ENCODE data around the gene EEF1A1. TPM values are rescaled to one million over a fixed set of nuclear protein-coding genes. Genes with fewer than 3 reads are reported as not detected.

EEF1A1 gene
- total and polyA plus RNA-seq, 2 of the 4 experiments (the other 2 are of a cell fraction) = 14,757 to 30,152 TPM

GRCh38 chr6:73516514-73517489 lies 4.0 kb downstream of the EEF1A1 start:
- H2BK5ac ChIP-seq (ENCODE audit: low read depth, low read length, poor library complexity, severe bottlenecking) = peak overlapping the region; percentile 60
- in situ Hi-C loops (cut with MboI; ENCODE audit: low sequenced_read_pairs) (no loop called here), intact Hi-C loops (cut with micrococcal nuclease) (no loop called here), dilution Hi-C loops (cut with HindIII; ENCODE audit: low sequenced_read_pairs, unreplicated experiment) (no loop called here)
- TF ChIP-seq POLR2A (IDR thresholded peaks at IDR 0.05; ENCODE audit: low read depth, low read length) = peak; percentile 71
- no peak for TF ChIP-seq RFX5 (IDR thresholded peaks at IDR 0.05; ENCODE audit: low read depth, low read length)
- no peak for TF ChIP-seq MXI1 (IDR thresholded peaks at IDR 0.05; ENCODE audit: borderline replicate concordance, low read depth, low read length)
- no peak for TF ChIP-seq SMC3 (IDR thresholded peaks at IDR 0.05; ENCODE audit: low read depth, low read length)
- peak overlapping the region; percentile 47; the same call in 1 of the 2 replicates for H3K27ac ChIP-seq (ENCODE audit: insufficient read depth, low read length)
- ChIA-PET POLR2A (ENCODE audit: unreplicated experiment) (interaction anchor here (1.1 to 1.2 kb wide), 3 partner anchors 10 to 94 kb away, joined by 3 to 5 read pairs (median 4); no protein-coding TSS in a partner anchor), CTCF (interaction anchor here (0.6 kb wide), 1 partner anchor 129 kb away, joined by 9 read pairs; no protein-coding TSS in a partner anchor)
- ATAC-seq (ENCODE audit: low read depth) (no peak), DNase-seq (peak; percentile 14)
- WGBS, 2 experiments (ENCODE audit: extremely low coverage in 2 of 2, insufficient read length in 1 of 2) = 13% methylated on average over 1 of the region's 4 CpGs; no CpG with 5 or more reads in 1 of the 2 experiments
- H2AK9ac ChIP-seq (replicated peaks; ENCODE audit: low read depth, low read length, poor library complexity) = no peak overlapping the region
- H3K9me1 ChIP-seq (ENCODE audit: insufficient read depth, low read length) = no peaks in the 10 kb centered on the region
- no peak overlapping the region for H2BK120ac ChIP-seq (ENCODE audit: low read depth, low read length)
- H2AK5ac ChIP-seq (ENCODE audit: low read depth, low read length) = no peak overlapping the region
- no peak overlapping the region for H2AFZ ChIP-seq (replicated peaks; ENCODE audit: low read length, poor library complexity)
- H3K23ac ChIP-seq (ENCODE audit: low read depth, low read length) = peak overlapping the region; percentile 88
- H3K9me3 ChIP-seq (ENCODE audit: control insufficient read depth, insufficient read depth, low read length) = no peaks in the 10 kb centered on the region
- BruUV-seq (replicated peaks) = no TSS peak
- peak overlapping the region in 1 of 2 experiments; percentile 20; a peak in 1 of 4 replicates for H4K8ac ChIP-seq (ENCODE audit: low read depth in 2 of 2, low read length in 2 of 2)
- H3K4me3 ChIP-seq (ENCODE audit: insufficient read depth, low read depth, low read length) = peak overlapping the region; percentile 31; the same call in 1 of the 2 replicates
- no peak overlapping the region for H2BK20ac ChIP-seq (ENCODE audit: low read depth, low read length)
- peak overlapping the region; percentile 75 for H3K9ac ChIP-seq (ENCODE audit: low read depth, low read length)
- no peak overlapping the region for H2BK15ac ChIP-seq (ENCODE audit: low read depth, low read length)
- peak overlapping the region; percentile 47 for H3K56ac ChIP-seq (ENCODE audit: extremely low read depth, insufficient read depth, low read length)
- peak overlapping the region; percentile 83 for H3K4me2 ChIP-seq (ENCODE audit: low read depth, low read length)
- peaks cover 82% of the 10 kb centered on the region for H4K20me1 ChIP-seq (ENCODE audit: insufficient read depth, low read length)
- H3K14ac ChIP-seq (replicated peaks; ENCODE audit: low read depth, low read length) = peak overlapping the region; percentile 63
- H3K79me1 ChIP-seq (ENCODE audit: low read depth in 1 of 2, low read length in 2 of 2) = peaks cover 7 to 26% of the 10 kb centered on the region in 2 experiments; a peak in 2 of 4 replicates
- no peaks in the 10 kb centered on the region for H3K4me1 ChIP-seq (ENCODE audit: control insufficient read depth, insufficient read depth, low read length)
- no peak overlapping the region for H3K4ac ChIP-seq (ENCODE audit: low read depth, low read length)
- no peak overlapping the region for H4K91ac ChIP-seq (ENCODE audit: insufficient read depth, low read depth, low read length)
- peak overlapping the region; percentile 21; the same call in 1 of the 2 replicates for H3K18ac ChIP-seq (ENCODE audit: low read depth, low read length)
- H3K27me3 ChIP-seq (ENCODE audit: control insufficient read depth, insufficient read depth, low read length) = no peaks in the 10 kb centered on the region
- peak overlapping the region; percentile 27; the same call in 1 of the 2 replicates for H4K5ac ChIP-seq (ENCODE audit: low read depth, low read length)
- H3K36me3 ChIP-seq (ENCODE audit: control insufficient read depth, insufficient read depth, low read length) = peaks cover 44% of the 10 kb centered on the region

Data from IMR-90 (cell line).